H9 (cell line): Measurements from ENCODE around the gene RAB4B. TPM values are rescaled to one million over a fixed set of nuclear protein-coding genes. Genes with fewer than 3 reads are reported as not detected.
"Not testable (repeated sequence)": the region's sequence is repeated elsewhere in the genome, so short reads cannot be mapped to it uniquely, and the experiment has no call there.

ENCODE experiments used
- DNase-seq: peaks from one replicate; pipeline ENCODE4 v3.0.0-alpha.2; 2017
- H2AFZ ChIP-seq: one replicate; pipeline ENCODE4 v1.6.1; 2013; ENCODE audit warnings: mild to moderate bottlenecking, low read length, control low read depth, moderate library complexity
- H2AK5ac ChIP-seq: 2 replicates; pipeline ENCODE4 v1.6.1; 2013; ENCODE audit warnings: low read length, control low read depth, mixed read lengths; ENCODE audit not compliant: insufficient read length
- H2BK120ac ChIP-seq: one replicate; pipeline ENCODE4 v1.6.1; 2013; ENCODE audit warnings: low read depth, mild to moderate bottlenecking, low read length, control low read depth, inconsistent platforms; ENCODE audit not compliant: poor library complexity, severe bottlenecking
- H2BK12ac ChIP-seq: 2 replicates; pipeline ENCODE4 v1.6.1; 2013; ENCODE audit warnings: low read length, control low read depth, mixed read lengths, low read depth; ENCODE audit not compliant: insufficient read length
- H2BK15ac ChIP-seq: 2 replicates; pipeline ENCODE4 v1.6.1; 2013; ENCODE audit warnings: low read depth, low read length, control low read depth
- H2BK20ac ChIP-seq: one replicate; pipeline ENCODE4 v1.6.1; 2013; ENCODE audit warnings: low read depth, mild to moderate bottlenecking, low read length, control low read depth, inconsistent platforms; ENCODE audit not compliant: poor library complexity, severe bottlenecking
- H2BK5ac ChIP-seq: 2 replicates; pipeline ENCODE4 v1.6.1; 2013; ENCODE audit warnings: low read length, control low read depth, mixed read lengths; ENCODE audit not compliant: insufficient read length
- H3K14ac ChIP-seq: 2 replicates; pipeline ENCODE4 v1.6.1; 2013; ENCODE audit warnings: low read length, control low read depth; ENCODE audit not compliant: insufficient read depth
- H3K18ac ChIP-seq: 2 replicates; pipeline ENCODE4 v1.6.1; 2013; ENCODE audit warnings: low read depth, mild to moderate bottlenecking, mixed read lengths, low read length, control low read depth; ENCODE audit not compliant: insufficient read length
- H3K23ac ChIP-seq: 2 replicates; pipeline ENCODE4 v1.6.1; 2013; ENCODE audit warnings: low read length, control low read depth, mixed read lengths, low read depth; ENCODE audit not compliant: insufficient read length
- H3K23me2 ChIP-seq: 2 replicates; pipeline ENCODE4 v1.6.1; 2013; ENCODE audit warnings: low read depth, mild to moderate bottlenecking, mixed read lengths, low read length, control low read depth; ENCODE audit not compliant: insufficient read length, poor library complexity, severe bottlenecking
- H3K27ac ChIP-seq: 2 replicates; pipeline ENCODE4 v1.5.1; 2013; ENCODE audit warnings: low read length, control low read depth, mixed read lengths, low read depth; ENCODE audit not compliant: insufficient read length
- H3K27me3 ChIP-seq: 2 replicates; pipeline ENCODE4 v1.6.1; 2013; ENCODE audit warnings: low read length, control low read depth, inconsistent platforms; ENCODE audit not compliant: insufficient read depth
- H3K4ac ChIP-seq: 2 replicates; pipeline ENCODE4 v1.6.1; 2013; ENCODE audit warnings: low read depth, mild to moderate bottlenecking, control low read depth, inconsistent platforms, low read length, moderate library complexity
- H3K4me1 ChIP-seq: 2 replicates; pipeline ENCODE4 v1.6.1; 2013; ENCODE audit warnings: low read length, control low read depth, inconsistent platforms; ENCODE audit not compliant: insufficient read depth
- H3K4me2 ChIP-seq: 2 replicates; pipeline ENCODE4 v1.6.1; 2013; ENCODE audit warnings: low read length, control low read depth, mixed read lengths; ENCODE audit not compliant: insufficient read length, insufficient read depth
- H3K56ac ChIP-seq: 2 replicates; pipeline ENCODE4 v1.6.1; 2013; ENCODE audit warnings: low read depth, mild to moderate bottlenecking, mixed read lengths, low read length, control low read depth; ENCODE audit not compliant: insufficient read length
- H3K79me1 ChIP-seq: 2 replicates; pipeline ENCODE4 v1.6.1; 2013; ENCODE audit warnings: low read depth, mild to moderate bottlenecking, moderate library complexity, low read length, control low read depth, inconsistent platforms; ENCODE audit not compliant: insufficient read depth, poor library complexity, severe bottlenecking
- H3K79me2 ChIP-seq: 2 replicates; pipeline ENCODE4 v1.6.1; 2013; ENCODE audit warnings: low read length, control low read depth, inconsistent platforms; ENCODE audit not compliant: insufficient read depth
- H3K9ac ChIP-seq: 2 replicates; pipeline ENCODE4 v1.6.1; 2013; ENCODE audit warnings: low read length, control low read depth, mixed read lengths; ENCODE audit not compliant: insufficient read length; ENCODE audit errors: extremely low read depth
- H3K9me3 ChIP-seq: one replicate; pipeline ENCODE4 v1.6.1; 2013; ENCODE audit warnings: low read depth, low read length, inconsistent platforms; ENCODE audit not compliant: control insufficient read depth
- H3T11ph ChIP-seq: one replicate; pipeline ENCODE4 v1.6.1; 2013; ENCODE audit warnings: mild to moderate bottlenecking, low read length, control low read depth, inconsistent platforms
- H4K20me1 ChIP-seq: one replicate; pipeline ENCODE4 v1.6.1; 2013; ENCODE audit not compliant: control insufficient read depth, insufficient read length, insufficient read depth
- H4K5ac ChIP-seq: 2 replicates; pipeline ENCODE4 v1.6.1; 2013; ENCODE audit warnings: low read depth, mild to moderate bottlenecking, mixed read lengths, low read length, control low read depth; ENCODE audit not compliant: insufficient read length
- H4K8ac ChIP-seq: replicated peaks from 2 replicates; pipeline ENCODE4 v1.6.1; 2013; ENCODE audit warnings: low read length, control low read depth, mixed read lengths, low read depth; ENCODE audit not compliant: insufficient read length
- H4K91ac ChIP-seq: 2 replicates; pipeline ENCODE4 v1.6.1; 2013; ENCODE audit warnings: low read depth, mild to moderate bottlenecking, moderate library complexity, mixed read lengths, low read length, control low read depth; ENCODE audit not compliant: insufficient read length
- H3K27ac Mint-ChIP-seq, 3 experiments: 2 replicates in 2 of 3; 3 replicates in 1 of 3; pipeline ENCODE4 v1.8.0; 2020 to 2021; ENCODE audit warnings: mixed read lengths in 3 of 3, mild to moderate bottlenecking in 1 of 3, moderate library complexity in 1 of 3
- H3K27me3 Mint-ChIP-seq: 2 replicates; pipeline ENCODE4 v1.8.0; 2021; ENCODE audit warnings: low read depth, mild to moderate bottlenecking, moderate library complexity, mixed read lengths
- H3K36me3 Mint-ChIP-seq, 3 experiments: 2 replicates in 2 of 3; 3 replicates in 1 of 3; pipeline ENCODE4 v1.8.0; 2020 to 2021; ENCODE audit warnings: low read depth in 3 of 3, mixed read lengths in 3 of 3; ENCODE audit not compliant: insufficient read depth in 1 of 3
- H3K4me1 Mint-ChIP-seq, 2 experiments: 2 replicates each; pipeline ENCODE4 v1.8.0; 2020; ENCODE audit warnings: mixed read lengths in 2 of 2
- H3K4me3 Mint-ChIP-seq, 2 experiments: 2 replicates in 1 of 2; 3 replicates in 1 of 2; pipeline ENCODE4 v1.8.0; 2020 to 2021; ENCODE audit warnings: mild to moderate bottlenecking in 2 of 2, mixed read lengths in 2 of 2, moderate library complexity in 1 of 2
- H3K9me3 Mint-ChIP-seq, 2 experiments: 2 replicates in 1 of 2; 3 replicates in 1 of 2; pipeline ENCODE4 v1.8.0; 2020; ENCODE audit warnings: mild to moderate bottlenecking in 2 of 2, mixed read lengths in 2 of 2, moderate library complexity in 1 of 2
- CTCF ChIP-seq: fragments of 200-600 bp; sonication (generic); conservative IDR thresholded peaks from 3 replicates; pipeline ENCODE4 v1.8.0; 2021; ENCODE audit warnings: antibody characterized with exemption, mild to moderate bottlenecking
- WGBS: extraction: QIAGEN DNeasy Blood & Tissue Kit; methylation state at CpG from one replicate; pipeline ENCODE4 v1.1.7; 2013; ENCODE audit warnings: missing lambda C conversion rate, low lambda C conversion rate, mixed read lengths; ENCODE audit not compliant: insufficient read length; ENCODE audit errors: extremely low coverage; 5-methylcytosine and 5-hydroxymethylcytosine counted together
- long read RNA-seq: library from polyadenylated mRNA; unstranded; transcript quantifications from one replicate; pipeline ENCODE4 v2.0.0, GENCODE V29; 2020
- total RNA-seq: library from RNA; stranded (reverse); gene quantifications from 2 replicates; pipeline ENCODE4 v1.2.1, GENCODE V29; 2021

RAB4B gene
- 22.6 and 26.8 TPM in 2 replicates for total RNA-seq
- long read RNA-seq, transcript RAB4B-201 (8 exons, 1,133 nt): major isoform, 48 of 60 reads
- long read RNA-seq, partial matches to known transcripts: 0 of 60 reads
- long read RNA-seq, other reads (novel, unspliced or antisense): 12 of 60 reads

GRCh38 chr19:40777937-40778705 is at the start of gene RAB4B:
RAB4B (plus strand) TSS chr19:40778247; CDS start chr19:40778376, 129 bp downstream.
- H3K9me3 ChIP-seq: no peaks in the 10 kb centered on the region
- H3K27ac Mint-ChIP-seq: peak within 1 kb of the TSS; percentile 100
- peak within 1 kb of the TSS; percentile 94 for H3K18ac ChIP-seq
- H3K14ac ChIP-seq: peak within 1 kb of the TSS; percentile 86; the same call in 1 of the 2 replicates
- H4K8ac ChIP-seq: no peak within 1 kb of the TSS
- peak within 1 kb of the TSS; percentile 87 for H2BK120ac ChIP-seq
- peak within 1 kb of the TSS; percentile 55 for H2BK5ac ChIP-seq
- peak within 1 kb of the TSS; percentile 5 for H2BK12ac ChIP-seq
- peak within 1 kb of the TSS; percentile 80 for H3K4me2 ChIP-seq
- H3T11ph ChIP-seq: peak within 1 kb of the TSS; percentile 41
- whole genome bisulfite sequencing: no CpG with 5 or more reads among the region's 56 CpGs
- H3K79me1 ChIP-seq: no peaks in the 10 kb centered on the region
- no peaks in the 10 kb centered on the region for H3K27me3 ChIP-seq
- H3K56ac ChIP-seq: peak within 1 kb of the TSS; percentile 25
- peak within 1 kb of the TSS; percentile 70 for H3K9ac ChIP-seq
- H3K23ac ChIP-seq: no peak within 1 kb of the TSS
- H4K91ac ChIP-seq: no peak within 1 kb of the TSS
- peaks cover 23 to 33% of the 10 kb centered on the region in 2 experiments for H3K4me1 Mint-ChIP-seq
- H2BK20ac ChIP-seq: no peak within 1 kb of the TSS
- TF ChIP-seq CTCF: no peak
- H3K36me3 Mint-ChIP-seq: peaks cover 2 to 6% (median 6%) of the 10 kb centered on the region in 3 experiments; a peak in 5 of 7 replicates
- no peak within 1 kb of the TSS for H2BK15ac ChIP-seq
- peaks cover 4% of the 10 kb centered on the region for H3K23me2 ChIP-seq
- peak; percentile 100 for DNase-seq
- H2AK5ac ChIP-seq: no peak within 1 kb of the TSS
- no peaks in the 10 kb centered on the region for H4K20me1 ChIP-seq
- no peaks in the 10 kb centered on the region for H3K79me2 ChIP-seq
- H4K5ac ChIP-seq: no peak within 1 kb of the TSS
- peak within 1 kb of the TSS; percentile 99 for H3K27ac ChIP-seq
- H3K27me3 Mint-ChIP-seq: no peaks in the 10 kb centered on the region
- no peak within 1 kb of the TSS for H2AFZ ChIP-seq
- H3K4ac ChIP-seq: no peak within 1 kb of the TSS; the same call in 1 of the 2 replicates
- H3K4me3 Mint-ChIP-seq: peak within 1 kb of the TSS; percentile 85 to 86
- 0 out of 2 replicates have a peak, but pooled peaks cover 2% of the 10 kb centered on the region for H3K4me1 ChIP-seq
- H3K9me3 Mint-ChIP-seq: no peaks in the 10 kb centered on the region; a peak in 1 of 5 replicates

GRCh38 chr19:40730065-40730464 is 48.0 kb upstream of the RAB4B start:
- not testable (repeated sequence) for H4K91ac ChIP-seq, H3K27me3 Mint-ChIP-seq, H4K20me1 ChIP-seq, H3K23me2 ChIP-seq, H3K23ac ChIP-seq, H3K4me1 Mint-ChIP-seq, H3T11ph ChIP-seq, H3K4me3 Mint-ChIP-seq, H3K79me2 ChIP-seq, H2BK120ac ChIP-seq, H3K9ac ChIP-seq, H3K79me1 ChIP-seq, H3K27ac Mint-ChIP-seq, H4K5ac ChIP-seq, H3K27ac ChIP-seq, H2BK15ac ChIP-seq, H2AFZ ChIP-seq, H3K14ac ChIP-seq, H3K9me3 Mint-ChIP-seq, H3K4ac ChIP-seq, H2BK12ac ChIP-seq, DNase-seq, H3K18ac ChIP-seq, H4K8ac ChIP-seq, H2BK5ac ChIP-seq, H3K56ac ChIP-seq, H3K4me1 ChIP-seq, H2BK20ac ChIP-seq, H3K27me3 ChIP-seq, H3K9me3 ChIP-seq, H3K4me2 ChIP-seq, H2AK5ac ChIP-seq
- peaks cover 17 to 76% (median 46%) of the 10 kb centered on the region in 3 experiments; a peak in 6 of 7 replicates for H3K36me3 Mint-ChIP-seq
- no CpG with 5 or more reads among the region's 5 CpGs for WGBS
